SK-N-SH treated with all-trans-retinoic acid at 6 μM for 48 hours (cell line): ENCODE data around the gene CHMP4A.

Experiments
- ATAC-seq: fragments of 200-7000 bp; cut with Tn5 transposase; 3 replicates; pipeline ENCODE4 v1.9.1; 2020; ENCODE audit warnings: mild to moderate bottlenecking, moderate library complexity
- ARNTL ChIP-seq: fragments of 450-650 bp; formaldehyde crosslinking; IDR thresholded peaks from 2 replicates; pipeline ENCODE4 v1.5.0; 2020; ENCODE audit warnings: low read depth, mild to moderate bottlenecking, moderate library complexity, borderline replicate concordance
- BACH2 ChIP-seq: fragments of 250-450 bp; sonication (Bioruptor Pico); IDR thresholded peaks from 2 replicates; pipeline ENCODE4 v1.9.0; 2021; ENCODE audit warnings: mild to moderate bottlenecking, borderline replicate concordance
- CSRNP3 ChIP-seq: fragments of 250-450 bp; sonication (Bioruptor Pico); IDR thresholded peaks from 2 replicates; pipeline ENCODE4 v1.5.1; 2021; ENCODE audit warnings: mild to moderate bottlenecking, moderate library complexity
- GLIS3 ChIP-seq: fragments of 250-450 bp; sonication (Bioruptor Pico); IDR thresholded peaks from 2 replicates; pipeline ENCODE4 v1.5.0; 2020; ENCODE audit warnings: mild to moderate bottlenecking, moderate library complexity
- ISL1 ChIP-seq: fragments of 250-450 bp; sonication (Bioruptor Pico); IDR thresholded peaks from 2 replicates; pipeline ENCODE4 v2.1.2; 2022; ENCODE audit warnings: mild to moderate bottlenecking, moderate library complexity
- OSR1 ChIP-seq: fragments of 250-450 bp; sonication (Bioruptor Pico); IDR thresholded peaks from 2 replicates; pipeline ENCODE4 v1.8.0; 2022; ENCODE audit warnings: moderate library complexity, mild to moderate bottlenecking, inconsistent platforms
- RARB ChIP-seq: fragments of 250-450 bp; sonication (Bioruptor Pico); IDR thresholded peaks from 2 replicates; pipeline ENCODE4 v1.8.0; 2021; ENCODE audit warnings: mild to moderate bottlenecking, moderate library complexity
- SNAI2 ChIP-seq: fragments of 250-450 bp; sonication (Bioruptor Pico); IDR thresholded peaks from 2 replicates; pipeline ENCODE4 v1.5.0; 2020; ENCODE audit warnings: mild to moderate bottlenecking, moderate library complexity
- TCF4 ChIP-seq: fragments of 250-450 bp; sonication (Bioruptor Pico); IDR thresholded peaks from 2 replicates; pipeline ENCODE4 v1.8.0; 2021; ENCODE audit warnings: mild to moderate bottlenecking, moderate library complexity, borderline replicate concordance
- TOX ChIP-seq: fragments of 250-450 bp; sonication (Bioruptor Pico); IDR thresholded peaks from 2 replicates; pipeline ENCODE4 v1.8.0; 2021; ENCODE audit warnings: mild to moderate bottlenecking, moderate library complexity, borderline replicate concordance
- TSHZ2 ChIP-seq: fragments of 250-450 bp; sonication (Bioruptor Pico); IDR thresholded peaks from 2 replicates; pipeline ENCODE4 v1.5.0; 2020; ENCODE audit warnings: mild to moderate bottlenecking, moderate library complexity
- ZC3H10 ChIP-seq: fragments of 250-450 bp; sonication (Bioruptor Pico); IDR thresholded peaks from 2 replicates; pipeline ENCODE4 v1.5.1; 2021; ENCODE audit warnings: mild to moderate bottlenecking, moderate library complexity
- ZFP3 ChIP-seq: fragments of 250-450 bp; sonication (Bioruptor Pico); IDR thresholded peaks from 2 replicates; pipeline ENCODE4 v1.5.0; 2020; ENCODE audit warnings: mild to moderate bottlenecking, moderate library complexity
- ZNF565 ChIP-seq: fragments of 450-650 bp; formaldehyde crosslinking; conservative IDR thresholded peaks from 2 replicates; pipeline ENCODE4 v1.5.0; 2020; ENCODE audit warnings: low read depth, mild to moderate bottlenecking, moderate library complexity
- ZNF70 ChIP-seq: fragments of 450-650 bp; formaldehyde crosslinking; IDR thresholded peaks from 2 replicates; pipeline ENCODE4 v1.5.0; 2020; ENCODE audit warnings: mild to moderate bottlenecking, moderate library complexity
- ZNF8 ChIP-seq: fragments of 450-650 bp; formaldehyde crosslinking; IDR thresholded peaks from 2 replicates; pipeline ENCODE4 v1.5.0; 2020; ENCODE audit warnings: mild to moderate bottlenecking, moderate library complexity
- TF ChIP-seq, protein P1 (sequence below): fragments of 250-450 bp; sonication (Bioruptor Pico); IDR thresholded peaks from 2 replicates; pipeline ENCODE4 v1.8.0; 2020; ENCODE audit warnings: mild to moderate bottlenecking, moderate library complexity, borderline replicate concordance
- TF ChIP-seq, protein P2 (sequence below): fragments of 250-450 bp; sonication (Bioruptor Pico); IDR thresholded peaks from 2 replicates; pipeline ENCODE4 v1.5.1; 2020; ENCODE audit warnings: low read depth, mild to moderate bottlenecking, moderate library complexity

CHMP4A gene

DNA sequence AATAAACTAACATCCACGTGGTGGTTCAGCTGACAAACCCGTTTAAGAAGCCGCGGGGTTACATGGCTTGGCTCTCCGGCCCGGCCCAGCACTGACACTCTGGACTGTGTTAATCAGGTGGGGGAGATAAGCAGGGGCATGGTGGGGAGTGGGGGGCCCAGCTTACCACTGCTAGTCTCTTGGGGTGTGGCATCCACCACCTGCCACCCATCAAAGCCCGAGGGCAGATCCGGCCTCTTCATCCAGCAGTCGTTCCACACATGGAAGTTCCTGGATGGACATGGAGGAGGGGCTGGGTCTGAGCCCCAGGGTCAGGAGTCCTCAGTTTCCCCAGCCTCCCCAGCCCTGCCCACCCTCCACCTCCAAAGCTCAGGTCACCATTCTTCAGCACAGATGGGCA, 44.8 kb upstream of the CHMP4A start:
- no peak for ATAC-seq
- TF ChIP-seq OSR1 (CRISPR knock-in tag): no peak
- no peak for TF ChIP-seq BACH2
- no peak for TF ChIP-seq TSHZ2 (CRISPR knock-in tag)
- no peak for TF ChIP-seq SNAI2
- no peak for TF ChIP-seq ARNTL
- TF ChIP-seq TCF4 (CRISPR knock-in tag): no peak
- TF ChIP-seq, protein P1, sequence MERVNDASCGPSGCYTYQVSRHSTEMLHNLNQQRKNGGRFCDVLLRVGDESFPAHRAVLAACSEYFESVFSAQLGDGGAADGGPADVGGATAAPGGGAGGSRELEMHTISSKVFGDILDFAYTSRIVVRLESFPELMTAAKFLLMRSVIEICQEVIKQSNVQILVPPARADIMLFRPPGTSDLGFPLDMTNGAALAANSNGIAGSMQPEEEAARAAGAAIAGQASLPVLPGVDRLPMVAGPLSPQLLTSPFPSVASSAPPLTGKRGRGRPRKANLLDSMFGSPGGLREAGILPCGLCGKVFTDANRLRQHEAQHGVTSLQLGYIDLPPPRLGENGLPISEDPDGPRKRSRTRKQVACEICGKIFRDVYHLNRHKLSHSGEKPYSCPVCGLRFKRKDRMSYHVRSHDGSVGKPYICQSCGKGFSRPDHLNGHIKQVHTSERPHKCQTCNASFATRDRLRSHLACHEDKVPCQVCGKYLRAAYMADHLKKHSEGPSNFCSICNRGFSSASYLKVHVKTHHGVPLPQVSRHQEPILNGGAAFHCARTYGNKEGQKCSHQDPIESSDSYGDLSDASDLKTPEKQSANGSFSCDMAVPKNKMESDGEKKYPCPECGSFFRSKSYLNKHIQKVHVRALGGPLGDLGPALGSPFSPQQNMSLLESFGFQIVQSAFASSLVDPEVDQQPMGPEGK (CRISPR knock-in tag): no peak
- TF ChIP-seq ZNF565 (CRISPR knock-in tag): no peak
- no peak for TF ChIP-seq GLIS3 (CRISPR knock-in tag)
- TF ChIP-seq RARB: no peak
- no peak for TF ChIP-seq TOX
- no peak for TF ChIP-seq ZC3H10 (CRISPR knock-in tag)
- TF ChIP-seq CSRNP3 (CRISPR knock-in tag): no peak

- TF ChIP-seq, protein P2, sequence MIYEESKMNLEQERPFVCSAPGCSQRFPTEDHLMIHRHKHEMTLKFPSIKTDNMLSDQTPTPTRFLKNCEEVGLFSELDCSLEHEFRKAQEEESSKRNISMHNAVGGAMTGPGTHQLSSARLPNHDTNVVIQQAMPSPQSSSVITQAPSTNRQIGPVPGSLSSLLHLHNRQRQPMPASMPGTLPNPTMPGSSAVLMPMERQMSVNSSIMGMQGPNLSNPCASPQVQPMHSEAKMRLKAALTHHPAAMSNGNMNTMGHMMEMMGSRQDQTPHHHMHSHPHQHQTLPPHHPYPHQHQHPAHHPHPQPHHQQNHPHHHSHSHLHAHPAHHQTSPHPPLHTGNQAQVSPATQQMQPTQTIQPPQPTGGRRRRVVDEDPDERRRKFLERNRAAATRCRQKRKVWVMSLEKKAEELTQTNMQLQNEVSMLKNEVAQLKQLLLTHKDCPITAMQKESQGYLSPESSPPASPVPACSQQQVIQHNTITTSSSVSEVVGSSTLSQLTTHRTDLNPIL (CRISPR knock-in tag): no peak
- ATAC-seq: no peak
These were observed 43.7 kb upstream of the CHMP4A start for GRCh38 chr14:24256960-24257359.

DNA sequence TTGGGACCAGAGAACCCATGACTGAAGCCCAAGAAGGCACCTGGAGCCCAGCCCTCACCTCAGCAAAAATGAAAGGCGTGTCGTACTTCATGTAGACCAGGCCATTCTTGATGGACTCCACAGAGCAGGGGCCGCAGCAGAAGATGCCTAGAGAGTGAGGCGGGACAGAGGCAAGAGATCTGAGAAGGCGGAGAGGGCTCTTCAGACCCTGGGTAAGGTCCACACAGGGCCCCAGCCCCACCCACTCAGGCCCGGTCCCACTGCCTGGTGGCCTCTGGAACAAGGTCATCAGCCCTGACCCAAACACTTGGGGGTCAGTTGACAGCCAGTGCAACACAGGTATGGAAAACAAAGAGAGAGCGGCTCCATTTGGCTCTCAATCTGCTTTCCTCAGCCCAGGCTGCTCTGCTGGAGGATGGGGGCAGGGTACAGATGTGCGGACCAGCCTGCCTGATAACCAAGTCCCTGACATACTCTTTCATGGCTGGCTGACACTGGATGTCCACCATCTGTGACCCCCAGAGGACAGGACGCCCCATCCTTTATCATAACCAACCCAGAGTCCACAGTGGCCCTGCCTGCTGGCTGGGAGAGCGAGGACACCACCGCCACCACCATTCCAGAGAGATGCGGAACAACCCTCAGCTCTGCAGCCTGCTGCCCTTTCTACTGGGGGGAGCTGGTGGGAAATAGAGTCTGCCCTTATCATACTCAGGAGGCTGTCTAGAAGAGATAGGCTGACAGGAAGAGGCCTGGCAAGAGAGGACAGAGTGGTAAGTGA, 42.8 kb upstream of the CHMP4A start:
- TF ChIP-seq, protein P1 (CRISPR knock-in tag): no peak
- TF ChIP-seq TOX (no peak), RARB (no peak), ZNF8 (no peak), ZC3H10 (CRISPR knock-in tag) (no peak), TSHZ2 (CRISPR knock-in tag) (no peak), ZNF565 (CRISPR knock-in tag) (no peak), ISL1 (no peak), ZFP3 (CRISPR knock-in tag) (no peak), ZNF70 (no peak)
- TF ChIP-seq, all 23 proteins: peak for 0
- ATAC-seq: no peak
